Activated gamma-delta T cell treated with anti-CD3 and anti-CD28 coated beads, Interleukin-2, amount 50 U/mL, for 16 hours (primary cell): Measurements from ENCODE around the gene RHOXF1.
"Not testable (repeated sequence)": the region's sequence is repeated elsewhere in the genome, so short reads cannot be mapped to it uniquely, and the experiment has no call there.

Source experiments
- DNase-seq: peaks from one replicate; pipeline ENCODE4 v3.0.0-alpha.2; 2020; ENCODE audit warnings: low read depth

Gene RHOXF1

GRCh38 chrX:120085553-120086185 is 30.0 kb downstream of the RHOXF1 start:
- not testable (repeated sequence) for DNase-seq

- not testable (repeated sequence) for DNase-seq
Measured at GRCh38 chrX:120077590-120077989, 38.1 kb downstream of the RHOXF1 start, which contains the start of gene RHOXF2B. Gene RHOXF2B (minus strand): TSS chrX:120077690. CDS start chrX:120077552, 138 bp downstream.

DNA sequence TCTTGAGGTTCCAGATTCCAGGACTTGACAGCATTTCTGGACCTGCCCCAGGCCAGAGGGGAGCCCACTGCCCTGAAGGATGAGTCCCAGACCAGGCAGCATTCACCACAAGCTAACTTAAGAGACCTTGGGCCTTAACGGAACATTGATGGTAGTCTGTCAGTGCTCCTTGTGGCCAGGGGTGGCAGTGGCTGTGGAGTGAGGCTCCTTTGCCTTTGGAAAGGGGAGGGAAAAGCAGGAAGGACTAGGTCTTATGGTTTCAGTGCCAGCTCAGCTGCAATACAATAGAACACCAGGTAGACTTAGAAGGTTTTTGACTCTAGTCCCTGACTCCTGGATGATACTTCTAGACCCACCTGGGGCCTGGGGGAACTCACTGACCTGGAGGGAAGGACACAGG is 49.5 kb downstream of the RHOXF1 start:
- not testable (repeated sequence) for DNase-seq
